Measurements from ENCODE around the gene NACC2.

NACC2 gene

DNA sequence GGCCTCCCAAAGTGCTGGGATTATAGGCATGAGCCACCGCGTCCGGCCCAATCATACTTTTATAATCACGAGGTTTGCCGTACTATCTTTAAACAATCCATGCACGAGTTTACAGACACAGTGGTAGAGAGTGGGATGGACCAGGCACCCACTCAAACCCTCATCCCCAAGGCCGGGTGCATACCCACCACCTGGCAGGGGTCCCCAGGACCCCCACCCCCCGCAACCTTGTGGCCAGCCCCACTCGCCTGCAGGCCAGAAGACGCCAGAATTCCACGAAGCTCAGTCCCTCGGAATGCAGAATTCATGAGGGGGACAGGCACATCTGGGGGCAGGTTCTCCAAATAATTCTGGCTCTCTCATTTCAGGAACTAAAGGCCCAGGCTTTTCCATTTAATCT is 17.1 kb downstream of the NACC2 start:
- Histone ChIP-seq H3K9ac (ENCODE audit: low read depth, low read length, poor library complexity) (no peak overlapping the region), H3K9me3 (replicated peaks in 1 of 2; ENCODE audit: control insufficient read depth in 2 of 2, insufficient read depth in 1 of 2, low read depth in 1 of 2, low read length in 2 of 2) (no peaks in the 10 kb centered on the region), H3K4ac (ENCODE audit: low read length) (no peak overlapping the region), H3K4me2 (ENCODE audit: insufficient read depth, low read length, poor library complexity, severe bottlenecking) (no peak overlapping the region), H2BK5ac (ENCODE audit: low read length) (no peak overlapping the region), H3K18ac (ENCODE audit: low read length) (no peak overlapping the region), H2BK12ac (ENCODE audit: low read length) (no peak overlapping the region), H3K4me3 (ENCODE audit: low read length in 2 of 2) (no peak overlapping the region), H2BK120ac (ENCODE audit: low read depth, low read length) (no peak overlapping the region), H3K36me3 (replicated peaks in 1 of 2; ENCODE audit: control insufficient read depth in 2 of 2, insufficient read depth in 2 of 2, low read length in 2 of 2) (peaks cover 0 to 1% of the 10 kb centered on the region in 2 donors), H3K23ac (ENCODE audit: low read depth, low read length, poor library complexity) (no peak overlapping the region), H3K14ac (ENCODE audit: low read length) (no peak overlapping the region), H4K91ac (ENCODE audit: low read depth, low read length, poor library complexity) (no peak overlapping the region), H3K27ac (replicated peaks; ENCODE audit: low read length) (no peak overlapping the region), H2AK5ac (ENCODE audit: low read depth, low read length) (no peak overlapping the region), H3K4me1 (ENCODE audit: control insufficient read depth in 2 of 2, insufficient read depth in 1 of 2, low read depth in 1 of 2, low read length in 2 of 2) (no peaks in the 10 kb centered on the region), H3K79me1 (ENCODE audit: low read depth, low read length) (peaks cover 6% of the 10 kb centered on the region), H3K27me3 (ENCODE audit: control insufficient read depth in 3 of 3, insufficient read depth in 3 of 3, low read depth in 1 of 3, low read length in 3 of 3) (no peaks in the 10 kb centered on the region), H4K8ac (ENCODE audit: low read depth, low read length) (no peak overlapping the region), H2AFZ (ENCODE audit: low read length) (no peak overlapping the region), H2BK15ac (ENCODE audit: low read length) (no peak overlapping the region)
- no peak for DNase-seq (ENCODE audit: low spot score)
- no CpG with 5 or more reads among the region's 12 CpGs for WGBS, 2 donors (ENCODE audit: extremely low coverage in 2 of 2, insufficient read length in 2 of 2, insufficient replicate concordance in 1 of 2)

DNA sequence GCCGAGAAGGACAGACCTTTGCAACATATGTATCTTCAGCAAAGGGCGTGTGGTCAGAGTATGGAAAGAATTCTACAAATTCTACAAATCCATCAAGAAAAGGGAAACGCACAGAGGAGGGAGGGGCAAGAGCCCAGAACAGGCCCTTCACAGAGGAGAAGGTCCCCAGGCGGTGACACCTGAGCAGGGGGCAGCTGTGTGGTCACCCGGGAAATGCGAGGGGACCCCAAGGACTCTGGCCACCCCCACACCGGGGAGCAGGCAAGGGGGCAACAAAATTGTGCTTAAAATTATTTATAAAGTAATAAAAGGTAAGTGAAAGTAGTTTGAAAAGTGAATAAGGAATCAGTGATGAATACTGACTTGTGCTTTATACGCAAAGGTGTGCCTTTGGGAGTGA is 17.6 kb downstream of the NACC2 start:
- no peak overlapping the region for H3K23ac ChIP-seq (ENCODE audit: low read depth, low read length, poor library complexity)
- 100% methylated on average over 1 of the region's 8 CpGs; no CpG with 5 or more reads in 1 of the 2 donors for WGBS, 2 donors (ENCODE audit: extremely low coverage in 2 of 2, insufficient read length in 2 of 2, insufficient replicate concordance in 1 of 2)
- H3K4me2 ChIP-seq (ENCODE audit: insufficient read depth, low read length, poor library complexity, severe bottlenecking) = no peak overlapping the region

DNA sequence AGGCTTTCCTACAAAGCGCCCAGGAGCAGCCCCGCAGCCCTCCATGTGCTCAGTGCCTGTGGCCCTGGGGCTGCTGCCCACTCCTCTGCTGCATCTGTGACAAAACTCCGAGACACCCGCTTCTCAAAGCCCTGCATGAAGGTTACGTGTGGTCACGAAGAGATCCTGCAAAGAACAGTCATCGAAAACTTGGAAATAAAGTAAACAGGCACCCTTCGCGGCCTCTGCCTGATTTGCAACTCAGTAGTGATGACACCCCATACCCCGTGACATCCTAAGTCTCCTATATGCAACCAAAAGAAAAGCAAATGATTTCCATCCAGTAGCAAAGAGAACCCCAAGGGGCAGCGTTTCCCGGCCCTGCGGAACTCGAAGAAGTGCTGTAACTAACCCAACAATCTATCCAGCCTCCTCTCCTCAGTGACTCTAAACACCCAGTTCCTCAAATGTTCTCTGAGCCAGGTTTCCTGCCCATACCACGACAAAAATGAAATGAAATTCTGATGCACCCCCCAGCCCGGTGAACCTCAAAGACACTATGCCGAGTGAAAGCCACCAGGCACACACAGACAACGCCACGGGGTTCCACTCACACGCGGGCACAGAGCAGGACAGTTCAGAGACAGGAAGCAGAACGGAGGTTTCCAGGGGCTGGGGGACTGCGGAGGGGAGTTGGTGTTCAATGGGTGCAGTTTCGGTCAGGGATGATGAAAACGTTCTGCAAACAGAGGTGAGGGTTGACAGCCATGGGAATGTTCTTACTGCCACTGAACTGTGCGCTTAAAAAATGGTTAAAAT is 19.0 kb downstream of the NACC2 start:
- Histone ChIP-seq H2BK120ac (ENCODE audit: low read depth, low read length) (no peak overlapping the region), H3K9ac (ENCODE audit: low read depth, low read length, poor library complexity) (no peak overlapping the region), H2BK15ac (ENCODE audit: low read length) (no peak overlapping the region), H3K27ac (replicated peaks; ENCODE audit: low read length) (no peak overlapping the region), H3K9me3 (replicated peaks in 1 of 2; ENCODE audit: control insufficient read depth in 2 of 2, insufficient read depth in 1 of 2, low read depth in 1 of 2, low read length in 2 of 2) (no peaks in the 10 kb centered on the region), H3K4ac (ENCODE audit: low read length) (no peak overlapping the region), H3K79me1 (ENCODE audit: low read depth, low read length) (peaks cover 6% of the 10 kb centered on the region), H3K27me3 (ENCODE audit: control insufficient read depth in 3 of 3, insufficient read depth in 3 of 3, low read depth in 1 of 3, low read length in 3 of 3) (no peaks in the 10 kb centered on the region), H2AFZ (ENCODE audit: low read length) (no peak overlapping the region), H2BK5ac (ENCODE audit: low read length) (no peak overlapping the region), H3K18ac (ENCODE audit: low read length) (no peak overlapping the region), H4K8ac (ENCODE audit: low read depth, low read length) (no peak overlapping the region), H3K14ac (ENCODE audit: low read length) (no peak overlapping the region), H3K4me2 (ENCODE audit: insufficient read depth, low read length, poor library complexity, severe bottlenecking) (no peak overlapping the region), H3K36me3 (replicated peaks in 1 of 2; ENCODE audit: control insufficient read depth in 2 of 2, insufficient read depth in 2 of 2, low read length in 2 of 2) (no peaks in the 10 kb centered on the region), H3K4me1 (ENCODE audit: control insufficient read depth in 2 of 2, insufficient read depth in 1 of 2, low read depth in 1 of 2, low read length in 2 of 2) (no peaks in the 10 kb centered on the region), H4K91ac (ENCODE audit: low read depth, low read length, poor library complexity) (no peak overlapping the region), H3K4me3 (ENCODE audit: low read length in 2 of 2) (peak overlapping the region in 1 of 2 donors; percentile 39), H2BK12ac (ENCODE audit: low read length) (no peak overlapping the region), H2AK5ac (ENCODE audit: low read depth, low read length) (no peak overlapping the region), H3K23ac (ENCODE audit: low read depth, low read length, poor library complexity) (no peak overlapping the region)
- WGBS, 2 donors (ENCODE audit: extremely low coverage in 2 of 2, insufficient read length in 2 of 2, insufficient replicate concordance in 1 of 2) = no CpG with 5 or more reads among the region's 26 CpGs
- DNase-seq (ENCODE audit: low spot score) = no peak

More for the DNA sequence above, 17.6 kb downstream of the NACC2 start:
- no peaks in the 10 kb centered on the region for H3K4me1 ChIP-seq (ENCODE audit: control insufficient read depth in 2 of 2, insufficient read depth in 1 of 2, low read depth in 1 of 2, low read length in 2 of 2)
- no peak overlapping the region for H2BK12ac ChIP-seq (ENCODE audit: low read length)
- no peak overlapping the region for H3K4me3 ChIP-seq (ENCODE audit: low read length in 2 of 2)
- no peaks in the 10 kb centered on the region for H3K36me3 ChIP-seq (replicated peaks in 1 of 2; ENCODE audit: control insufficient read depth in 2 of 2, insufficient read depth in 2 of 2, low read length in 2 of 2)
- no peaks in the 10 kb centered on the region for H3K27me3 ChIP-seq (ENCODE audit: control insufficient read depth in 3 of 3, insufficient read depth in 3 of 3, low read depth in 1 of 3, low read length in 3 of 3)
- no peak overlapping the region for H3K9ac ChIP-seq (ENCODE audit: low read depth, low read length, poor library complexity)
- no peak overlapping the region for H2BK15ac ChIP-seq (ENCODE audit: low read length)
- H3K79me1 ChIP-seq (ENCODE audit: low read depth, low read length) = peaks cover 6% of the 10 kb centered on the region
- no peak overlapping the region for H3K27ac ChIP-seq (replicated peaks; ENCODE audit: low read length)
- no peaks in the 10 kb centered on the region for H3K9me3 ChIP-seq (replicated peaks in 1 of 2; ENCODE audit: control insufficient read depth in 2 of 2, insufficient read depth in 1 of 2, low read depth in 1 of 2, low read length in 2 of 2)
- no peak overlapping the region for H4K91ac ChIP-seq (ENCODE audit: low read depth, low read length, poor library complexity)
- no peak overlapping the region for H2BK120ac ChIP-seq (ENCODE audit: low read depth, low read length)
- H2AFZ ChIP-seq (ENCODE audit: low read length) = no peak overlapping the region
- H3K18ac ChIP-seq (ENCODE audit: low read length) = no peak overlapping the region
- H3K14ac ChIP-seq (ENCODE audit: low read length) = no peak overlapping the region
- no peak overlapping the region for H2AK5ac ChIP-seq (ENCODE audit: low read depth, low read length)
- H4K8ac ChIP-seq (ENCODE audit: low read depth, low read length) = no peak overlapping the region
- no peak overlapping the region for H2BK5ac ChIP-seq (ENCODE audit: low read length)
- H3K4ac ChIP-seq (ENCODE audit: low read length) = no peak overlapping the region
- DNase-seq (ENCODE audit: low spot score) = no peak

DNA sequence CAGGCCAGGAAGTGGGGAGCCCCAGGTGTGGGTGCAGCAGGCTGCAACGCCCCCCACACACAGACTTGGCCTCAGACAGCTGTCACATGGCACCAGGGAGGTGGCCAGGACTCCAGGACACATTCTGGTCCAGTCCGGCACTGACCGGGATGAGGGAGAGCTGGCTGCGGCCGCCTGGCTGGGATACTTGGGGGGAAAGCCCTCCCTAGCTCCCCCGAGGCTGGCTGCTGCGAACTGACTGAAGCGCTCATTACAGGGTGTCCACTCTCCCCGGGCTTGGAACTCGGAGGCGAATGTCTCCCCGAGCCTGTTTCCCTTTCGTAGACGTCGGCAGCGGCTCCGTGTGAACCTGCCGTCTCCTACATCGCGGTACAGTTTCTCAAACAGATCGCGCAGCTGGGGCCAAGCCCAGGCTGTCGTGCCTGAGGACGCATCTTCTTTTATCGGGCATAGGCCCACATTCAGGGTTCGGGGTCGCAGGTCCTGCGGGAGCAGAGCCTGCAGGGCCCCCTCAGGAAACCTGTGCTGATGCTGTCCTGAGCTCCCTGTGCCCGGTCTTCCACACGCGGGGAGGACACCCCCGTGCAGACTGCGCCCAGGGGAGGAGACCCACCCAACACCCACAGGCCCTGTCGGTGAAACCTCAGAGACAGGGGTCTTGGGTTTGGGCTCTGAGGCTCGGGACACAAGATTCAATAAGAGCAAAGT is 19.8 kb downstream of the NACC2 start:
- Histone ChIP-seq H3K9me3 (replicated peaks in 1 of 2; ENCODE audit: control insufficient read depth in 2 of 2, insufficient read depth in 1 of 2, low read depth in 1 of 2, low read length in 2 of 2) (no peaks in the 10 kb centered on the region), H2BK5ac (ENCODE audit: low read length) (peak overlapping the region; percentile 82), H4K91ac (ENCODE audit: low read depth, low read length, poor library complexity) (no peak overlapping the region), H2AFZ (ENCODE audit: low read length) (no peak overlapping the region), H2BK12ac (ENCODE audit: low read length) (peak overlapping the region; percentile 10), H3K18ac (ENCODE audit: low read length) (peak overlapping the region; percentile 76), H4K8ac (ENCODE audit: low read depth, low read length) (no peak overlapping the region), H3K9ac (ENCODE audit: low read depth, low read length, poor library complexity) (no peak overlapping the region), H3K4me1 (ENCODE audit: control insufficient read depth in 2 of 2, insufficient read depth in 1 of 2, low read depth in 1 of 2, low read length in 2 of 2) (no peaks in the 10 kb centered on the region), H2BK120ac (ENCODE audit: low read depth, low read length) (no peak overlapping the region), H3K14ac (ENCODE audit: low read length) (peak overlapping the region; percentile 38), H3K79me1 (ENCODE audit: low read depth, low read length) (peaks cover 2% of the 10 kb centered on the region), H3K27me3 (ENCODE audit: control insufficient read depth in 3 of 3, insufficient read depth in 3 of 3, low read depth in 1 of 3, low read length in 3 of 3) (no peaks in the 10 kb centered on the region), H3K36me3 (replicated peaks in 1 of 2; ENCODE audit: control insufficient read depth in 2 of 2, insufficient read depth in 2 of 2, low read length in 2 of 2) (no peaks in the 10 kb centered on the region), H3K4me2 (ENCODE audit: insufficient read depth, low read length, poor library complexity, severe bottlenecking) (no peak overlapping the region), H3K4ac (ENCODE audit: low read length) (no peak overlapping the region), H2AK5ac (ENCODE audit: low read depth, low read length) (peak overlapping the region; percentile 81), H3K4me3 (ENCODE audit: low read length in 2 of 2) (no peak overlapping the region), H2BK15ac (ENCODE audit: low read length) (peak overlapping the region; percentile 49), H3K23ac (ENCODE audit: low read depth, low read length, poor library complexity) (peak overlapping the region; percentile 73), H3K27ac (replicated peaks; ENCODE audit: low read length) (no peak overlapping the region)
- WGBS, 2 donors (ENCODE audit: extremely low coverage in 2 of 2, insufficient read length in 2 of 2, insufficient replicate concordance in 1 of 2) = no CpG with 5 or more reads among the region's 35 CpGs
- DNase-seq (ENCODE audit: low spot score) = no peak

Data from neuronal stem cell (in vitro differentiated cells).